A673 (cell line): ENCODE data around the gene CLCN7.

Experiments used
- CTCF ChIP-seq: fragments of 300-800, 200-600 bp; sonication (generic); conservative IDR thresholded peaks from 2 replicates; pipeline ENCODE4 v1.5.1; 2017; ENCODE audit warnings: low read depth, mild to moderate bottlenecking, antibody characterized with exemption, low read length, moderate library complexity, mixed read lengths
- EZH2 ChIP-seq: fragments of 200-600 bp; sonication (generic); IDR thresholded peaks from 2 replicates; pipeline ENCODE4 v1.6.1; 2017; ENCODE audit warnings: borderline replicate concordance, low read depth, mild to moderate bottlenecking, mixed read lengths, antibody characterized with exemption, low read length; ENCODE audit not compliant: poor library complexity, severe bottlenecking

- no peak for TF ChIP-seq CTCF
- TF ChIP-seq EZH2 = no peak
Measured at GRCh38 chr16:1518626-1519135, 43.9 kb upstream of the CLCN7 start.
